HCT116 (cell line): Measurements from ENCODE around the gene DHX34.

ENCODE experiments used
- CTCF ChIP-seq, 3 experiments: fragments of 200-600 bp in 1 of 3; sonication (generic) in 1 of 3; IDR thresholded peaks in 2 of 3; conservative IDR thresholded peaks in 1 of 3; 2 replicates each; pipeline ENCODE4 v1.5.1; 2012 to 2017; ENCODE audit warnings: low read depth in 2 of 3, low read length in 2 of 3, antibody characterized with exemption in 1 of 3, borderline replicate concordance in 1 of 3, control low read depth in 1 of 3, mild to moderate bottlenecking in 1 of 3, mixed read lengths in 1 of 3, mixed run types in 1 of 3, moderate library complexity in 1 of 3; ENCODE audit not compliant: insufficient read depth in 1 of 3
- EZH2 ChIP-seq: fragments of 200-600 bp; sonication (generic); IDR thresholded peaks from 2 replicates; pipeline ENCODE4 v1.6.1; 2017; ENCODE audit warnings: antibody characterized with exemption, mixed run types
- POLR2A ChIP-seq: IDR thresholded peaks from 2 replicates; pipeline ENCODE4 v1.7.0; 2011; ENCODE audit warnings: borderline replicate concordance; ENCODE audit not compliant: insufficient read depth, insufficient read length; ENCODE audit errors: extremely low read depth

- no peak for TF ChIP-seq POLR2A
- no peak for TF ChIP-seq EZH2
- TF ChIP-seq CTCF (IDR thresholded peaks at IDR 0.05 in 2 of 3, conservative IDR thresholded peaks at IDR 0.05 in 1 of 3; ENCODE audit: borderline replicate concordance in 1 of 3, insufficient read depth in 1 of 3, low read depth in 2 of 3, low read length in 2 of 3), result no peak
Measured at GRCh38 chr19:47376589-47377144, 27.6 kb downstream of the DHX34 start.
